HepG2 (cell line): ENCODE data around the gene SNRNP200. TPM values are rescaled to one million over a fixed set of nuclear protein-coding genes. Genes with fewer than 3 reads are reported as not detected.

Experiments
- HMGA1 ChIP-seq: sonication (generic); formaldehyde crosslinking; conservative IDR thresholded peaks from 2 replicates; pipeline ENCODE4 v1.4.0; 2020; ENCODE audit warnings: missing genetic modification reagents
- PLRG1 ChIP-seq: fragments of 450-650 bp; conservative IDR thresholded peaks from 2 replicates; pipeline ENCODE4 v1.6.1; 2016
- RAD21 ChIP-seq: fragments of 450-650 bp; formaldehyde crosslinking; IDR thresholded peaks from 2 replicates; pipeline ENCODE4 v1.5.0; 2020; ENCODE audit warnings: mild to moderate bottlenecking
- ZBTB2 ChIP-seq: sonication (generic); formaldehyde crosslinking; IDR thresholded peaks from 2 replicates; pipeline ENCODE4 v1.8.0; 2022; ENCODE audit warnings: low read depth, missing genetic modification reagents
- ZNF414 ChIP-seq: sonication (generic); formaldehyde crosslinking; IDR thresholded peaks from 2 replicates; pipeline ENCODE4 v1.5.0; 2020; ENCODE audit warnings: missing genetic modification reagents
- ZUFSP ChIP-seq: sonication (generic); formaldehyde crosslinking; IDR thresholded peaks from 2 replicates; pipeline ENCODE4 v1.9.0; 2021; ENCODE audit warnings: missing genetic modification reagents, mild to moderate bottlenecking, borderline replicate concordance
- polyA plus RNA-seq, 8 experiments: library from polyadenylated mRNA; depleted of rRNA in 3 of 8; stranded (reverse) in 7 of 8; unstranded in 1 of 8; fragments of >200 nt; fragmentation: Illumina TruSeq in 4 of 8; extraction: Trizol in 4 of 8; gene quantifications; 2 replicates each; pipeline versions ENCODE4 v1.2.1 to v1.2.3, GENCODE V29; 2011 to 2016; ENCODE audit warnings: low read depth in 4 of 8, missing spikeins in 1 of 8, mixed read lengths in 1 of 8; ENCODE audit not compliant: insufficient read depth in 1 of 8
- total RNA-seq, 5 experiments: library from RNA; depleted of rRNA; stranded (reverse); fragments of >200 nt; fragmentation: Illumina TruSeq; extraction: Trizol; gene quantifications; 2 replicates each; pipeline ENCODE4 v1.2.3, GENCODE V29; 2016; ENCODE audit warnings: low read depth in 1 of 5
- TF ChIP-seq, protein P1 (sequence below), 2 experiments: sonication (generic) in 1 of 2; formaldehyde crosslinking in 1 of 2; IDR thresholded peaks; 2 replicates each; pipeline versions ENCODE4 v1.4.0 to v1.6.1; 2018 to 2020; ENCODE audit warnings: missing genetic modification reagents in 2 of 2, borderline replicate concordance in 1 of 2, low read depth in 1 of 2, mild to moderate bottlenecking in 1 of 2, missing biosample characterization in 1 of 2
- TF ChIP-seq, protein P2 (sequence below): sonication (generic); formaldehyde crosslinking; IDR thresholded peaks from 2 replicates; pipeline ENCODE4 v1.4.0; 2020; ENCODE audit warnings: missing genetic modification reagents, borderline replicate concordance
- TF ChIP-seq, protein P3 (sequence below): IDR thresholded peaks from 2 replicates; pipeline ENCODE4 v1.6.1; 2016; ENCODE audit warnings: low read depth, borderline replicate concordance
- TF ChIP-seq, protein P4 (sequence below): sonication (generic); formaldehyde crosslinking; IDR thresholded peaks from 2 replicates; pipeline ENCODE4 v1.4.0; 2020; ENCODE audit warnings: mild to moderate bottlenecking, missing genetic modification reagents

SNRNP200 gene
- total and polyA plus RNA-seq, 2 of the 13 experiments (the other 11 are each of a cell fraction or from before 2014, with no cell fraction given): 99.0 to 232 TPM

DNA sequence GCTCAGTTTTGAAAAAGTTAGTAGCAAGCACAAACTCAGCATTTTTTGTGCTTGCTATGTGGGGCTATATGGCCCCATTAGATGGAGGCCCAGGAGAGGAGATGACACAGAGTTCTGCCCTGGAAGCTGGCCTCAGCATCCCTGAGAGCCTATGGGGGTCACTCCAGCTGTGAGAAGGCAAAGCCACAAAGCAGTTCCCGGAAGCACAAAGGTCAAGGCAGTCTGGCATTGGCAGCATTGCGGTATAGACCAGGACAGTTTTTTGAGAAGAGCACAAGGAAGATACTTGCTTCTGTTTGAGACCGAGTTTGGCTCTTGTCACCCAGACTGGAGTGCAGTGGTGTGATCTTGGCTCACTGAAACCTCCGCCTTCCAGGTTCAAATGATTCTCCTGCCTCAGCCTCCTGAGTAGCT is 12.2 kb upstream of the SNRNP200 start (continued):
- TF ChIP-seq ZBTB2 (CRISPR knock-in tag) (no peak), RAD21 (CRISPR knock-in tag) (no peak), PLRG1 (no peak), ZNF414 (CRISPR knock-in tag) (no peak), HMGA1 (CRISPR knock-in tag) (no peak), ZUFSP (CRISPR knock-in tag) (no peak)
- TF ChIP-seq, protein P1, sequence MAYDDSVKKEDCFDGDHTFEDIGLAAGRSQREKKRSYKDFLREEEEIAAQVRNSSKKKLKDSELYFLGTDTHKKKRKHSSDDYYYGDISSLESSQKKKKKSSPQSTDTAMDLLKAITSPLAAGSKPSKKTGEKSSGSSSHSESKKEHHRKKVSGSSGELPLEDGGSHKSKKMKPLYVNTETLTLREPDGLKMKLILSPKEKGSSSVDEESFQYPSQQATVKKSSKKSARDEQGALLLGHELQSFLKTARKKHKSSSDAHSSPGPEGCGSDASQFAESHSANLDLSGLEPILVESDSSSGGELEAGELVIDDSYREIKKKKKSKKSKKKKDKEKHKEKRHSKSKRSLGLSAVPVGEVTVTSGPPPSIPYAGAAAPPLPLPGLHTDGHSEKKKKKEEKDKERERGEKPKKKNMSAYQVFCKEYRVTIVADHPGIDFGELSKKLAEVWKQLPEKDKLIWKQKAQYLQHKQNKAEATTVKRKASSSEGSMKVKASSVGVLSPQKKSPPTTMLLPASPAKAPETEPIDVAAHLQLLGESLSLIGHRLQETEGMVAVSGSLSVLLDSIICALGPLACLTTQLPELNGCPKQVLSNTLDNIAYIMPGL (CRISPR knock-in tag; IDR thresholded peaks at IDR 0.05; ENCODE audit: borderline replicate concordance in 1 of 2, low read depth in 1 of 2): no peak
- TF ChIP-seq, protein P2, sequence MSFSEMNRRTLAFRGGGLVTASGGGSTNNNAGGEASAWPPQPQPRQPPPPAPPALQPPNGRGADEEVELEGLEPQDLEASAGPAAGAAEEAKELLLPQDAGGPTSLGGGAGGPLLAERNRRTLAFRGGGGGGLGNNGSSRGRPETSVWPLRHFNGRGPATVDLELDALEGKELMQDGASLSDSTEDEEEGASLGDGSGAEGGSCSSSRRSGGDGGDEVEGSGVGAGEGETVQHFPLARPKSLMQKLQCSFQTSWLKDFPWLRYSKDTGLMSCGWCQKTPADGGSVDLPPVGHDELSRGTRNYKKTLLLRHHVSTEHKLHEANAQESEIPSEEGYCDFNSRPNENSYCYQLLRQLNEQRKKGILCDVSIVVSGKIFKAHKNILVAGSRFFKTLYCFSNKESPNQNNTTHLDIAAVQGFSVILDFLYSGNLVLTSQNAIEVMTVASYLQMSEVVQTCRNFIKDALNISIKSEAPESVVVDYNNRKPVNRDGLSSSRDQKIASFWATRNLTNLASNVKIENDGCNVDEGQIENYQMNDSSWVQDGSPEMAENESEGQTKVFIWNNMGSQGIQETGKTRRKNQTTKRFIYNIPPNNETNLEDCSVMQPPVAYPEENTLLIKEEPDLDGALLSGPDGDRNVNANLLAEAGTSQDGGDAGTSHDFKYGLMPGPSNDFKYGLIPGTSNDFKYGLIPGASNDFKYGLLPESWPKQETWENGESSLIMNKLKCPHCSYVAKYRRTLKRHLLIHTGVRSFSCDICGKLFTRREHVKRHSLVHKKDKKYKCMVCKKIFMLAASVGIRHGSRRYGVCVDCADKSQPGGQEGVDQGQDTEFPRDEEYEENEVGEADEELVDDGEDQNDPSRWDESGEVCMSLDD (CRISPR knock-in tag): no peak
- TF ChIP-seq, protein P3, sequence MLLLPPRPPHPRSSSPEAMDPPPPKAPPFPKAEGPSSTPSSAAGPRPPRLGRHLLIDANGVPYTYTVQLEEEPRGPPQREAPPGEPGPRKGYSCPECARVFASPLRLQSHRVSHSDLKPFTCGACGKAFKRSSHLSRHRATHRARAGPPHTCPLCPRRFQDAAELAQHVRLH (CRISPR knock-in tag): peak; percentile 62; the same call in 1 of the 2 replicates
- TF ChIP-seq, protein P4, sequence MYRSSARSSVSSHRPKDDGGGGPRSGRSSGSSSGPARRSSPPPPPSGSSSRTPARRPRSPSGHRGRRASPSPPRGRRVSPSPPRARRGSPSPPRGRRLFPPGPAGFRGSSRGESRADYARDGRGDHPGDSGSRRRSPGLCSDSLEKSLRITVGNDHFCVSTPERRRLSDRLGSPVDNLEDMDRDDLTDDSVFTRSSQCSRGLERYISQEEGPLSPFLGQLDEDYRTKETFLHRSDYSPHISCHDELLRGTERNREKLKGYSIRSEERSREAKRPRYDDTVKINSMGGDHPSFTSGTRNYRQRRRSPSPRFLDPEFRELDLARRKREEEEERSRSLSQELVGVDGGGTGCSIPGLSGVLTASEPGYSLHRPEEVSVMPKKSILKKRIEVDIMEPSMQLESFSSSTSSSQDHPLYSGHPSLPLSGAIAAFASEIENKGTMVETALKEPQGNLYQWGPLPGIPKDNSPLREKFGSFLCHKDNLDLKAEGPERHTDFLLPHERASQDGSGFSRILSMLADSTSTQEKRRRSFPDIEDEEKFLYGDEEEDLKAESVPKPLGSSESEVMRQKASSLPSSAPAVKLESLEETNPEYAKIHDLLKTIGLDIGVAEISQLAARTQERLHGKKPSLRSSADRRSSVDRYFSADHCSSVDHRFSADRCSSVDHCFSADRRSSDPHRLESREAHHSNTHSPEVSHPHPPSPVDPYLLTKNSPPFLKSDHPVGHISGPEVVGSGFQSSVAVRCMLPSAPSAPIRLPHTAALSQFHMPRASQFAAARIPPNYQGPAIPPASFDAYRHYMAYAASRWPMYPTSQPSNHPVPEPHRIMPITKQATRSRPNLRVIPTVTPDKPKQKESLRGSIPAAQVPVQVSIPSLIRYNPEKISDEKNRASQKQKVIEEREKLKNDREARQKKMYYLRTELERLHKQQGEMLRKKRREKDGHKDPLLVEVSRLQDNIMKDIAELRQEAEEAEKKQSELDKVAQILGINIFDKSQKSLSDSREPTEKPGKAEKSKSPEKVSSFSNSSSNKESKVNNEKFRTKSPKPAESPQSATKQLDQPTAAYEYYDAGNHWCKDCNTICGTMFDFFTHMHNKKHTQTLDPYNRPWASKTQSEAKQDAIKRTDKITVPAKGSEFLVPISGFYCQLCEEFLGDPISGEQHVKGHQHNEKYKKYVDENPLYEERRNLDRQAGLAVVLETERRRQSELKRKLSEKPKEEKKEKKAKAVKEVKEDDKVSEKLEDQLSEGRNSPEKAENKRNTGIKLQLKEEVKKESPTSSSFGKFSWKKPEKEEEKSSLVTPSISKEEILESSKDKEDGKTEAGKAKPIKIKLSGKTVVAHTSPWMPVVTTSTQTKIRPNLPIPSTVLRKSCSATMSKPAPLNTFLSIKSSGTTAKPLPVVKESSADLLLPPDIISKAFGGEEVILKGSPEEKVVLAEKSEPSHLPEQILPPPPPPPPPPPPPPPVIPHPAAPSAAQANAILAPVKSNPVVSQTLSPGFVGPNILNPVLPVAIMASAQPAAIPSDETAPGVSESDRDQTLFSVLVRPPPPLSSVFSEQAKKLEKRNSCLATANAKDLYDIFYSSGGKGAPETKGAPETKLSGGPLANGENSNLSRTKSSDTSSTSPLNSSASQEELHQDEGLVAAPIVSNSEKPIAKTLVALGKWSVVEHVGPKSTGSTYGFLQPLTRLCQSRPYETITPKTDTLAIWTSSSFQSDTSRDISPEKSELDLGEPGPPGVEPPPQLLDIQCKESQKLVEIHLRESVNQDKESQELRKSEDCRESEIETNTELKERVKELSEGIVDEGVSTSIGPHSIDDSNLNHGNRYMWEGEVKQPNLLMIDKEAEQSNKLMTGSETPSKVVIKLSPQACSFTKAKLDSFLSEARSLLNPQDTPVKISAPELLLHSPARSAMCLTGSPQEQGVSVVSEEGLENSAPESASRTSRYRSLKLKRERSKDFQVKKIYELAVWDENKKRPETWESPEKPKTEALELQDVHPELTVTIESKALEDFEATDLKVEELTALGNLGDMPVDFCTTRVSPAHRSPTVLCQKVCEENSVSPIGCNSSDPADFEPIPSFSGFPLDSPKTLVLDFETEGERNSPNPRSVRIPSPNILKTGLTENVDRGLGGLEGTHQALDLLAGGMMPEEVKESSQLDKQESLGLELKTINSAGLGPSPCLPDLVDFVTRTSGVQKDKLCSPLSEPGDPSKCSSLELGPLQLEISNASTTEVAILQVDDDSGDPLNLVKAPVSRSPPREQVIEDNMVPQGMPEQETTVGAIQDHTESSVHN (CRISPR knock-in tag): no peak
